ENCODE measurements around the gene CEND1.

Gene CEND1

DNA sequence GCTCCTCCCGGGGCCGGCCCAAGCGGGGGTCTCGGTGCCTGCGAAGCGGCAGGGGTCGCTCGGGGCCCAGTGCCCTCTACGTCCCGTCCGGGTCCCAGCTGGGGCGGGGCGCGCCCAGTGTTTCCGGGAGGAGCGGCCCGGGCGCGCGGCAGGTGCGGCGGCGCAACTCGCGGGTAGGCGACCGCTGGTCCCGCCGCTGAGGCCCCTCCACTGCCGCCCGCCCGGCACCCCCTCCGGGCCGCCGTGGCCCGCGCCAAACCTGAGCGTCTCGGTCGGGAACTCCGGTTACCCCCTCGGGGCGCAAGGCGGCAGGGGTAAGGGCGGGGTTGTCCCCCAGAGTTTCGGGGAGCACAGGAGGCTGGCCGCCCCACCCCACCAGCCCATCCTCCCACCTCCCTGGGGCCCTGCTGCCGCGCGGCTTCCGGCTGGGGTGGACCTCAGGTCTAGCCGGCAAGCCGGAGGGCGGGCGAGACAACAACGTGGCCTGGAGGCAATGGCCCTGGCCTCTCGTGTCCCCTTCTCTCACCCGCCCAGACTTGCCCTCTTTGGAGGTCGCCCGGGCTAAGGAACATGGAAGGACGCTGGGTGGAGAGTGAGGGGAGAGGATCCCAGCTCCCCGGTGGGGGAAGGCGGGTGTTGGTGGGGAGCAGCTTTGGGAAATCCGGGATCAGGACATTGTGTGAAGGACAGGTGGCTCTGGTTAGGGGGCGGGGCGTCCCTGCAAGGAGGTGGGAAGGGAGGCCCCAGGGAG is 37.4 kb upstream of the CEND1 start:
- DNase-seq = no peak

DNA sequence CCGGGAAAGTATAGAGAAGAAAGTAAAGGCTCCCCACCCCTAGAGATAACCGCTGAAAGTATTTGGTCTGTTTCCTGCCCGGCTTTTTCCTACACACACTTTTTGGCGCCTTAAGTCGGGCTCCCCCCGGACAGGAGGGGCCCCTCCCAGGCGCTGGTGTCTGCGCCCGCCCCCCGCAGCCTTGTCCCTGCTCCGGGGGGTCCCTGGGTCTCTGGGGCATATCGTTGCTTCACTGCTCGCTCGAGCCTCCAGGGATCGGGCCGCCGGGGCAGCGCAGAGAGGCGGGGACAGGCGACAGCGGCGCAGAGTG is 36.9 kb upstream of the CEND1 start:
- no peak for DNase-seq

DNA sequence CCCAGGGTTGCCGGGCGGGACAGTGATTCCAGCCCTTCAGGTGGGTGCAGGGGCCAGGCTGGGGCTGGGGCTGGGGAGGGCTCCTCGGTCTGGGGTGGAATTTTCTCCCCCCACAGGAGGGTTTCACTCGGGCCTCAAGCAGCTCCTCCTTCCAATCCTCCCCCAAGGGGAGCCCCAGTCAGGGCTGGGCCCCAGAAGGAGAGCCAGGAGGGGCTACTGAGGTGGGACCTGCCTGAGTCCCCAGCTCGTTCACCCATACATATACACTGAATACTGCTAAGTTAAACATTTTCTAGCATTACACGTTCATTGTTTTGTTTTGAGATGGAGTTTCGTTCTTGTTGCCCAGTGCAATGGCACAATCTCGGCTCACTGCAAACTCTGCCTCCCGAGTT is 36.3 kb upstream of the CEND1 start:
- DNase-seq = no peak

DNA sequence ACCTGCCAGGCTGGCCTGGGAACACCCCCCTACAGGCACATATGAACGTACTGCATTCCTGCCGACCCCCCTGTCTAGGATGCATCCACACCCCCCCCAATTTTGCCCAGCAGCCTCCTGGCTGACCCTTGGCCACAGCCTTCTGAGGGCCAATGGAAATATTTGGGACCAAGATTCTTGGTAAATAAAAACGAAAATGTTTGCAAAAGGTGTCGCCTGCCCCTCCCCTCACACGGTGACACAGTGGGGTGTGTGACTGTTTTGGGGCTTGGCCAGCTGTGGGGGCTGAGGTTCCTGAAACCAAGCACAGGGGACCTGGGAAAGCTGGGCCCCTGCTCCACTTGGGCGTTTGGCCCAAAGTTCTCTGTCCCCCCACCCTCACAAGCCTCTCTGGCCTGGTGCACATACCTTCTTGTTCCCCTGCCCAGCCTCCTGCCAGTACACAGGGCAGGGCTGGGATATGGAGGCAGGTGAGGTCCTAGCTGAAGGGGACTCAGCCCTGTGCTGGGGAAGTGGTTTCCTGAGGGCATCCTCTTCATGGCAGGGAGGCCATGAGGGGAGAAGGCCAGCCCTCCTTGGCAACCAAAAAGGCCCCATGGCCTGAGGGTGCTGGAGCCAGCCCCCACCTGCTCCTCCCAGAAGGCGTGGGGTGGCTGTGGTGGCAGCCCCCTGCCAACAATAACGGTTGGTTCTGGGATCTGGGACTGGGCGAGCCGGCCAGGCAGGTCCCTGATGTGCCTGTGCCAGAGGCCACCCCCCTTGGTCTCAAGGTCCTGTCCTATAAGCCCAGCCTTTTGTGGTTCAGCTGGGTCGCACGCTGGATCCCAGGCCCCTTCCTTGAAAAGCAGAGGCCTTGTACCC is 35.7 kb upstream of the CEND1 start:
- DNase-seq = no peak

DNA sequence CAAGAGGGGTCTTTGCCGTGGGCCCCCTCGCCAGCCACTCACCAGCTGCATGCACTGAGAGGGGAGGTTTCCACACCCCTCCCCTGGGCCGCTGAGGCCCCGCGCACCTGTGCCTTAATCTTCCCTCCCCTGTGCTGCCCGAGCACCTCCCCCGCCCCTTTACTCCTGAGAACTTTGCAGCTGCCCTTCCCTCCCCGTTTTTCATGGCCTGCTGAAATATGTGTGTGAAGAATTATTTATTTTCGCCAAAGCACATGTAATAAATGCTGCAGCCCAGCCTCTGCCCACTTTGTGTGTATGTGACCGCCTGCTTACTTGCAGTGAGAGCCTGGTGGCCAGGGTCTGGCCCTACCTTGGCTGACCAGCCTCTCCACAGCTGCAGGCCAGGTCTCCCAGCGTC is 35.1 kb upstream of the CEND1 start:
- no peak for DNase-seq

DNA sequence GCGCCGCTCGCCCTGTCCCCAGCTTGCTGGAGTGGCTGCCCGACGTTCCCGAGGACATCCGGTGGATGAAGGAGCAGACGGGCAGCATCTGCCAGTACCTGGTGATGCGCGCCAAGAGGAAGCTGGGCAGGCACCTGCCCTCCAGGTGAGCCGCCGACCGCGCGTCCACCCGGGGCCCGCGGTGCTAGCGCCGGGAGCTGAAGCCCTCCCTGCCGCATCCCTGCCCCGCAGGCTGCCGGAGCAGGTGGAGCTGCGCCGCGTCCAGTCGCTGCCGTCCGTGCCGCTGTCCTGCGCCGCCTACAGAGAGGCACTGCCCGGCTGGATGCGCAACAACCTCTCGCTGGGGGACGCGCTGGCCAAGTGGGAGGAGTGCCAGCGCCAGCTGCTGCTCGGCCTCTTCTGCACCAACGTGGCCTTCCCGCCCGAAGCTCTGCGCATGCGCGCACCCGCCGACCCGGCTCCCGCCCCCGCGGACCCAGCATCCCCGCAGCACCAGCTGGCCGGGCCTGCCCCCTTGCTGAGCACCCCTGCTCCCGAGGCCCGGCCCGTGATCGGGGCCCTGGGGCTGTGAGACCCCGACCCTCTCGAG is 34.5 kb upstream of the CEND1 start:
- no peak for DNase-seq

DNA sequence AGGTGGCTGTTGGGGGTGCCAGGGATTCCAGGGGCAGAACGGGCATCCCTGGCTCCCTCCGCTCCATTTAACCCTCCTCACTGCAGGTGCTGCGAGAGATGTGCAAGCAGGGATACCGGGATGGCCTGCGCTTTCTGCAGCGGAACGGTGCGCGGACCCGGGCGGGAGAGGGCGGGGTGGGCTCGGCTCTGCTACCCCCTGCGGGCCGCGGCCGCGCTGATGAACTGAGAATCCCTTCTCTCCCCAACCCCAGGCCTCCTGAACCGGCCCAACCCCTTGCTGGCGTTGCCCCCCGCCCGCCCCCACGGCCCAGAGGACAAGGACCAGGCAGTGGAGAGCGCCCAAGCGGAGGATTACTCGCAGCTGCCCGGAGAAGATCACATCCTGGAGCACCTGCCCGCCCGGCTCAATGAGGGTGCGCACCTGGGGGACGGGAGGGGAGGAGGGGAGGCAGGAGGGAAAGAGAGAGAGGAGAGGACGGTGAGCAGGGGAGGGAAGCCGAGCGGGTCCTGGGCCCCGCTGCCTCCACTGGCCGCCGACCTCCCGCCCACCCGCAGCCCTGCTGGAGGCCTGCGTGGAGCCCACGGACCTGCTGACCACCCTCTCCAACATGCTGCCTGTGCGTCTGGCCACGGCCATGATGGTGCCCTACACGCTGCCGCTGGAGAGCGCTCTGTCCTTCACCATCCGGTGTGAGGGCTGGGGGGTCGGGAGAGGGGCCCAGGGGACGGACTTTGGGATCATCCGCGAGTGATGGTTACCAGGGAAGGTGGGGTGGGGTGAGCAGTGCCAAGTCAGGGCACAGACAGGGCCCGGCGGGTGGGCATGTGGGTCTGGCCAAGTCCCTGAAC is 33.8 kb upstream of the CEND1 start:
- DNase-seq = no peak

DNA sequence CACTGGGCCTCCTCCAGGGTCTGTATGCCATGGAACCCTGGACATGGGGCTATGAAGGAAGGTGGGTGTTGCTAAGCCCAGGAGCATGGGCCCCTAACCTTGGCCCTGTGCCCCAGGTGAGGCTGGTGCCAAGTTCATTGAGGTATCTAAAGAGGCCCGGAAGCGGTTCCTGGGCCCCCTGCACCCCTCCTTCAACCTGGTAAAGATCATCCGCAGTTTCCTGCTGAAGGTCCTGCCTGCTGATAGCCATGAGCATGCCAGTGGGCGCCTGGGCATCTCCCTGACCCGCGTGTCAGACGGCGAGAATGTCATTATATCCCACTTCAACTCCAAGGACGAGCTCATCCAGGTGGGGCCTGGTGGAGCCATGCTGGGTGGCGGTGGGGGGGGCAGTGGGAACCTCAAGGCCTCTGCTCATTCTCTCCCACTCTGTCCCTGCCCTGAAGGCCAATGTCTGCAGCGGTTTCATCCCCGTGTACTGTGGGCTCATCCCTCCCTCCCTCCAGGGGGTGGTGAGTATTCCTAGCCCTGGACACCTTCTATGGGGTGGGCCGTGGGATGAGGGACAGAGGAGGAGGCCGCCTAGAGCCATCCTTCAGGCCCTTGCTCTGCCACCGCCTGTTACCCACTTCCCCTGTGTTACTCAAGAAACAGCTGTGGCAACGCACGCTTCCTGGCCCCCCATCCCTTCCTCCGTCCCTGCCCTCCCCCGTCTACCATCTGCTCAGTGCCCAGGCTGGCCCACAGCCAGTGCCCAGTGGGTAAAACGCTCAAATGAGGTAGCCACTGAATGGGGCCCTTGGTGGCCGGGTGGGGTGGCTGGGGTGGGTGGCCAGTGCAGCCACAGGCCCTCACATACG is 31.9 kb upstream of the CEND1 start:
- no peak for DNase-seq

DNA sequence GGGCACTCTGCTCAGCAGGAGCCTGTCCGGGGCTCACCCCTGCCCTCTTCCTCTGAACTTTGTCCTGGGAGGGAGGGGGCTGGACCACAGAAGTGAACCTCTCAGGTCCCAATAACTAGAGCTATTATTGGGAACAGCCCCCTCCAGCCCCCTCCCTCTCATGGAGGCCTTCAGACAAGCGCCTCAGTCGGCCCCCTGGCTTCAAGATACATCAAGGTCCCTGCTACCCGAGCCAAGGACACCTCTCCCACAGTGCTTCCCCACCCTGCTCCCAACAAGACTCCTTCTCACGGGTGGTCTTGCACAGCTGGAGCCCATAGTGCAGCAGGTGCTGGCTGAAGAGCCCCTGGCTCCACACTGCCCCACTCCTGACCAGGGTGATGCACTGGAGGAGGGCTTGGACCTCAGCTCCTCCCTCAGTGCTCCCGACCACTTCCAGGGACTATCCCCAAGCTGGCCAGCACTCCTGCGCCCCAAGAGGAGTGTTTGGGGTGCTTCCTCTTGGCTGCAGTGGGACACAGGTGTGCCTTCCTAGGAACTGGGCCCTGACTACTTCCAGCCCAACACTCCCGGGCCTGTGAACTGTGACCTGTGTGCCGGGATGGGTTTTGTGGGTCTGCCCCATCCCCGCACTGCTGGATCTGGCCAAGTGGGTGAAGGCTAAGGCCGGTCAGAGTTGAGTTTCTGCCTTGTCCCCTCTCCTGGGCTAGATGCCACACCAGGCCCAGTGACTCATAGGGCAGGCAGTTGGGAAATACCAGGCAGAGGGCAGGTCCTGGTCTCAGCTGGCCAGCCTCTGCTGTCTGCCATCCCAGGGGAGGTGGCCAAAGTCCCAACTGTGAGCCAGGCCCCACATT is 31.0 kb upstream of the CEND1 start:
- DNase-seq = no peak

DNA sequence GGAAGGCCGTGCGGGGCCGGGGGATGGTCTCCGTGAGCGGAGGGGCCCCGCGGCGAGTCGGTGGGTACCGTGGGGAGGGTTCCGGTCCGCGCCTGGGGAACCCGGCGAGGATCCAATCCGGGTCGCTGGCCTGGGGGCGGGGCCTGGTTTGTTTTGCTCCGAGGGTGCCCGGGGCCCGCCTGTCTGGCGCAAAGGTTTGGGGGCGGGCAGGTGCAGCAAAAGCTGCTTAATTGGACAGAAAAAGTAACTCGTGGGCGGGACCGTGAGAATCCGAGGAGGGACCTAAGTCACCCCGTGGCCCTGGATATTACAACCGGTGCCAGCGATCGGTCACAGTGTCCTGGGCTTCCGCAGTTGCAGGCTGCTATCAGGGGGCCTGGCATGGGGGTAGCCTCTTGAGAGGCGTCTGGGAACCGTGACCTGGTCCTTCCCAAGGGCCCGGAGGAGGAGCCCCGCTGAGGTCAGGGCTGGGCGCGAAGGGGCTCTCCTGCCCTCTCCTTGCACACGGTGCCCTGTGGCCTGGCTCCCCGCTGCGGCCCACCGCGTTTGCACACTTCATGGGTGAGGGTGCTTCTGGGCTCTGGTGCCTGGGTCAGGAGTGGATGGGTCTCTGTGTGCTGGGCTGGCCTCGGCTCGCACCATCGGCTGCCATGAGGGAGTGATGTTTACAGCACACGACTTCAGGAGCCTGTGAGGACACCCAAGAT is 30.2 kb upstream of the CEND1 start:
- DNase-seq = no peak

DNA sequence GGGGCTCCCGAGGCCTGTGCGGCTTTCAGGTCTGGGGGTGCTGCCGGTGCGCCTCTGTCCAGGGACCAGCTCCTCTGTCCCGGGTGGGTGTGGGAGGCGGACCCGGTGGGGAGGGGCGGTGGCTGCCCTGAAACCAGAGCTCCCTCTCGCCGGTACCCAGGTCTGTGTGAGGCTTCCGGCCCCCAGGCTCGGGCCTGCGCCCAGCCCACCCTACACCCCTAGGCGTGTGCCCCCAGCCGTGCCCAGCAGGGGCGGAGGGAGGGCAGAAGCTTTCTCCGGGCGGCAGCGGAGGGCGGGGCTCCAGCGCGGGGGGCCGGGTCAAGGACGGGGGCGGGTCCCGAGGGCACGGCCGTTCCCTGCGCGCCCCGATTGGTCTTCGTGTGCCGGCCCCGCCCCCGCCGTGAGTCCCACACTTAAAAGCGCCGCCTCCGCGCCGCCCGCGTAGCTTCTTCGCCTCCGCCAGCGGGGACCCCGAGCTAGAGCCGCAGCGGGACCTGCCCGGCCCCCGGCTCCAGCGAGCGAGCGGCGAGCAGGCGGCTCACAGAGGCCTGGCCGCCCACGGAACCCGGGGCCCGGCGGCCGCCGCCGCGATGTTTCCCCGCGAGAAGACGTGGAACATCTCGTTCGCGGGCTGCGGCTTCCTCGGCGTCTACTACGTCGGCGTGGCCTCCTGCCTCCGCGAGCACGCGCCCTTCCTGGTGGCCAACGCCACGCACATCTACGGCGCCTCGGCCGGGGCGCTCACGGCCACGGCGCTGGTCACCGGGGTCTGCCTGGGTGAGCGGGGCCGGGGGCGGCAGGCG is 29.4 kb upstream of the CEND1 start:
- peak; percentile 87 for DNase-seq

DNA sequence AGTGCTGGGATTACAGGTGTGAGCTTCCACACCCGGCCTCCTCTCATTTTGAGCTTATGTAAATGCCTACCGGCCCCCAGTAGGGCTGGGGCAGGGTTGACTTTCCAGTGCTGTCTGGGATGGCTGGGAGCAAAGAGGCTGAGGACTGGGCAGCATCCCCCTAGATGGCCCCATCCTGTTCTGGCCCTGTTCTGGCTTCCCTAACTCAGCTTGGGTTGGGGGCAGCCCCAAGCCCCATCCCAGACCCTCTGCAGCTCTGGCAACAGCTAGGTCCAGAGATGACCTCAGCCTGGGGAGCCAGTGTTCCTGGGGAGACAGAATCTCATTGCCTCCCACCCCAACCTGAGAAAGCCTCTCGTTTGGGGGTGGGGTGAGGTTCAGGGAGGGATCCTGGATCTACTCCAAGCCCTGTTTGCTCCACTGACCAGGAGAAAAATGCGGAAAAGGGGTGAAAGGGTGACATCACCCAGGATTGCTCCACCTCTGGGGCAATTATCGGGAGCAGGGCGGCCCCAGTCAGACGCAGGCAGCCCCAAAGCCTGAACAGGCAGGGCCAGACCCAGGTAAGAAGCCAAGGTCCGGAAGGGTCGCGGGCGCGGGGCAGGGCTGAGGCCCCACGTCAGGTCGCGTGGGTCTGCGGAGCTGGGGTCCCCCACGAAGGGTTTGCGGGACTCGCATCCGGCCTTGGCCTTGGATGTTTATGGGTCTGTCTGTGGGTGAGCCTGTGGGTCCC is 28.7 kb upstream of the CEND1 start, which contains the start of gene PNPLA2:
PNPLA2 (plus strand) TSS at position 519 of the 733 bp plus-strand sequence. CDS start 805 bp downstream, outside the sequence.
- DNase-seq = peak; percentile 54

DNA sequence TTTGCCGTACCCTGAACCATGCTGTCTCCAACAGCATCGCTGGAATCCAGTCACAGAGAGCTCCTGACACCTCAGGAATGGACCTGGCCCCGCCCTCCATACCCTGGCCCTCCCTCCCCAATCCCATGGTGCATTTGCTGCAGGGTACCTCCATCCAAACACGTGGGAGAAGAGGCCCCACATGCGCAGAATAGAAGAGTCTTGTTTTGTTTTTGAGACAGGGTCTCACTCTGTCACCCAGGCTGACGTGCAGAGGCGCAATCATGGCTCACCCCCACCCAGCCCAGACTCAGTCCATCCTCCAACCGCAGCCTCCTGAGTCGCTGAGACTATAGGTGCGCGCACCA is 26.5 kb upstream of the CEND1 start:
- no peak for DNase-seq

DNA sequence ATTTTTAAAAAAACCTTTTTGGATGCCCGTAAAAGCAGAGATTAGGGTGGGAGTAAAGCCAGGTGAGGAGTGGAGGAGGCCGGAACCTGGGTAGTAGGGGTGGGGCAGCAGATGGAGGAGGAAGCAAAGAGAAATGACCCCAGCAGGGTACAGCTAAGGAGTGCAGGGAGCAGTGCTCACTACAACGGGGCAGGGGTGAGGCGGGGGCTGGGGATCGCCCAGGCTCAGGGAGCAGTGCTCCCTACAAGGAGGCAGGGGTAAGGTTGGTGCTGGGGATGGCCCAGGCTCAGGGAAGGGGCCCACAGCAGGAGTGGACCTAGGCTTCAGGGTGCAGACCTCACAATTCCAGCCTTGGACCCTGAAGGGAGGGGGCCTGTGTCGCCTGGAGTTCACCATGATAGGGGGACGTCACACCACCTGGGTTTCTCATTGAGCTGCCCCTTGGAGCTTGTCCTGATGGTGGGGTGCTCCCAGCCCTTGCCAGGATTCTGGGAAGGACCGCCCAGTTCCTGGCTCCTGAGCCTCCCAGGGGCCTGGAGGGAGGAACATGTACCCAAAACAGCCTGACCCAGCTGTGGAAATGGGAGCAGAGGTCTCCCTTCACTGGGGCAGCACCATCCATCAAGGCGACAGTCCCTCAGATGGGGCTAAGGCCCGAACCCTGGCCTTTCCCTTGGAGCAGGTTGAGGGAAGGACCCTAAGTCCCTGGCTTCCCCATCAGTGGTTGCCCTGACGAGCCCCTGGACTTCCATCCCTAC is 26.0 kb upstream of the CEND1 start:
- no peak for DNase-seq

DNA sequence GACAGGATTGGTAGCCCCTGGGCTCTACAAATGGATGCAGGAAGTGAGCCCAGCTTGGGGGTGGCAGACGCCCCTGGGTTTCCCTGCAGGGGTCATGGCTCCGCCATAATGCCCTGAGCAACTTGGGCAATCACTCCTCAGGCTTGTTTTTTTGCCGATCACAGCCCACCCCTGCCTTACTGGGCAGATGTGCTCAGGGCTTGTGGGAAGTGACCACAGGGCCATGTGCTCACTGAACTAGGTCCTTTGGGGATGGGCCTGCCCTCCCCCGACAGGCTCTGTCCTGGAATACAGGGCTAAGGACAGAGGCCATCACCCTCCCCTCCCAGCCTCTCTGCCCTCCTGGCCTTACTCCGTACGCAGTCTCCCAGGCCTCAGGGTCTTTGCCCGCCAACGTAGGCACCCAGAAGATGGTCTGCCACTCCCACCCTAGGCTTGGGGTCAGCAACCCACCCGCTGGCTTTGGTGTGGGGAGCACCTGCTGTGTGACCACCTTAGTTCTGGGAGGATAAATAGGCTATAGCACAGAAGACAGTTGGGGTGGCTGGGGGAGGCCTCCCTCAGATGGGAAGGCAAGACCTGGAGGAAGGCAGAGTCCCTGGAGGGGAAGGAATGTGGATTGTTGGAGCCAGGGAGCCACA is 23.7 kb upstream of the CEND1 start:
- DNase-seq = no peak

DNA sequence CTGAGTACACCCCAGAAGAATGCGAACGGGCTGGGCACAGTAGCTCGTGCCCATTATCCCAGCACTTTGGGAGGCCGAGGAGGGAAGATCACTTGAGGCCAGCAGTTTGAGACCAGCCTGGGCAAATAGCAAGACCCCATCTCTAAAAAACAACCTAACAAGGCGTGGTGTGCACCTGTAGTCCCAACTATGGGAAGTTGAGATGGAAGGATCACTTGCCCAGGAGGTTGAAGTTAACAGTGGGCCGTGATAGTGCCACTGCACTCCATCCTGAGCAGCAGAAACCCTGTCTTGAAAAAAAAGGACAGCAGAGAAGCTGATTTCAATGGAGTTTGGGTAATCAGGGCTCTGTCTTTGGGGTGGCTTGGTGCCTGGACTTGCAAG is 23.2 kb upstream of the CEND1 start:
- DNase-seq = no peak

DNA sequence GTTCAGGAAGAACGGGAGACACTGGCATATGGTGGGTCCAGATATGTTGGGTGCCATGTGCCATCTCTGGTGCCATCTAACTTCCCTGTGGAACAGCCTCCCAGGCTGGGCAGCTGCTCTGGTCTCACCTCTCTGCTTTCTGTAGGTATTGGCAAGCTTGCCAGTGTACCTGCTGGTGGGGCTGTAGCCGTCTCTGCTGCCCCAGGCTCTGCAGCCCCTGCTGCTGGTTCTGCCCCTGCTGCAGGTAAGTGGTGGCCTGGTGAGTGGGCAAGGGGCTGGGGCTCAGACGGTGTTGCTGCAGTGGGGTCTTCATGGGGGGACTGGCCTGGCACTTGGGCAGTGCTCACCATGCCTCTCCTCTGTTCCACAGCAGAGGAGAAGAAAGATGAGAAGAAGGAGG is 22.5 kb upstream of the CEND1 start:
- DNase-seq = no peak
